Measurements from ENCODE around the gene PPP4R1.

GRCh38 chr18:9581667-9582066 lies 32.7 kb downstream of the PPP4R1 start:
- no peak for TF ChIP-seq CTCF (IDR thresholded peaks at IDR 0.05)
- no peak for TF ChIP-seq POLR2A (IDR thresholded peaks at IDR 0.05)
